GM19099 (cell line): Measurements from ENCODE around the gene CARMIL1.

Experiments used
- POLR2A ChIP-seq: IDR thresholded peaks from 3 replicates; pipeline ENCODE4 v1.6.1; 2011; ENCODE audit warnings: low read depth; ENCODE audit not compliant: insufficient read length; ENCODE audit errors: extremely low read depth

Gene CARMIL1

GRCh38 chr6:25447570-25447929 is 168.4 kb downstream of the CARMIL1 start:
- TF ChIP-seq POLR2A = no peak

- no peak for TF ChIP-seq POLR2A
Observed at GRCh38 chr6:25448965-25449538, 169.9 kb downstream of the CARMIL1 start.

- TF ChIP-seq POLR2A = no peak
Observed at GRCh38 chr6:25449774-25450173, 170.6 kb downstream of the CARMIL1 start.

- no peak for TF ChIP-seq POLR2A
Observed at GRCh38 chr6:25450469-25451198, 171.5 kb downstream of the CARMIL1 start.

GRCh38 chr6:25452031-25452430 is 172.9 kb downstream of the CARMIL1 start:
- no peak for TF ChIP-seq POLR2A

GRCh38 chr6:25453288-25453687 is 174.1 kb downstream of the CARMIL1 start:
- no peak for TF ChIP-seq POLR2A

GRCh38 chr6:25454136-25454535 is 175.0 kb downstream of the CARMIL1 start:
- no peak for TF ChIP-seq POLR2A

- TF ChIP-seq POLR2A = no peak
Observed at GRCh38 chr6:25456249-25457040, 177.3 kb downstream of the CARMIL1 start.

GRCh38 chr6:25457516-25457915 is 178.3 kb downstream of the CARMIL1 start:
- TF ChIP-seq POLR2A = no peak

- no peak for TF ChIP-seq POLR2A
Observed at GRCh38 chr6:25458485-25458884, 179.3 kb downstream of the CARMIL1 start.

GRCh38 chr6:25462235-25462897 is 183.2 kb downstream of the CARMIL1 start:
- TF ChIP-seq POLR2A = no peak

- TF ChIP-seq POLR2A = no peak
Observed at GRCh38 chr6:25463441-25463840, 184.3 kb downstream of the CARMIL1 start.

GRCh38 chr6:25464225-25464624 is 185.1 kb downstream of the CARMIL1 start:
- TF ChIP-seq POLR2A = no peak

GRCh38 chr6:25465941-25466340 is 186.8 kb downstream of the CARMIL1 start:
- no peak for TF ChIP-seq POLR2A

- no peak for TF ChIP-seq POLR2A
Observed at GRCh38 chr6:25468881-25469280, 189.7 kb downstream of the CARMIL1 start.
